Measurements from ENCODE around the gene DCTN4.

- TF ChIP-seq CTCF (IDR thresholded peaks at IDR 0.05) (no peak), POLR2A (IDR thresholded peaks at IDR 0.05) (no peak), POLR2AphosphoS5 (IDR thresholded peaks at IDR 0.05) (no peak)
Measured at GRCh38 chr5:150703762-150704161, 55.1 kb downstream of the DCTN4 start.
